GM12878 (cell line): ENCODE results near the gene CDH16.

Experiments used
- CREB1 ChIP-seq: IDR thresholded peaks from 2 replicates; pipeline ENCODE4 v1.6.1; 2012; ENCODE audit warnings: low read depth, mild to moderate bottlenecking, inconsistent platforms
- CTCF ChIP-seq, 3 experiments: IDR thresholded peaks in 2 of 3; conservative IDR thresholded peaks in 1 of 3; 2 replicates each; pipeline ENCODE4 v1.5.1; 2011; ENCODE audit warnings: low read depth in 3 of 3, low read length in 3 of 3, mild to moderate bottlenecking in 3 of 3, control low read depth in 2 of 3, moderate library complexity in 2 of 3, inconsistent platforms in 1 of 3, mixed read lengths in 1 of 3; ENCODE audit not compliant: control insufficient read depth in 2 of 3, insufficient read depth in 1 of 3; ENCODE audit errors: extremely low read depth in 1 of 3
- EZH2 ChIP-seq: IDR thresholded peaks from 2 replicates; pipeline ENCODE4 v1.6.1; 2012; ENCODE audit warnings: low read depth, mild to moderate bottlenecking, control low read depth, inconsistent platforms, low read length, borderline replicate concordance; ENCODE audit not compliant: control insufficient read depth
- HDAC2 ChIP-seq: fragments of 200-600 bp; sonication (generic); IDR thresholded peaks from 2 replicates; pipeline ENCODE4 v1.6.1; 2017
- NR2F1 ChIP-seq: fragments of 450-650 bp; conservative IDR thresholded peaks from 2 replicates; pipeline ENCODE4 v1.6.1; 2017; ENCODE audit warnings: mild to moderate bottlenecking
- NRF1 ChIP-seq: conservative IDR thresholded peaks from 2 replicates; pipeline ENCODE4 v1.6.1; 2011; ENCODE audit warnings: mild to moderate bottlenecking, low read depth, low read length, improper control_type of control experiment
- SMAD1 ChIP-seq: fragments of 450-650 bp; IDR thresholded peaks from 2 replicates; pipeline ENCODE4 v1.6.1; 2018; ENCODE audit warnings: mild to moderate bottlenecking, low read depth; ENCODE audit not compliant: partially characterized antibody
- SMC3 ChIP-seq: IDR thresholded peaks from 2 replicates; pipeline ENCODE4 v1.6.1; 2011; ENCODE audit warnings: low read length, improper control_type of control experiment, borderline replicate concordance
- SP1 ChIP-seq: IDR thresholded peaks from one replicate; pipeline ENCODE4 v1.6.1; 2011; ENCODE audit warnings: low read depth, low read length

GRCh38 chr16:66898207-66898606, 20.5 kb downstream of the CDH16 start:
- no peak for TF ChIP-seq CTCF (IDR thresholded peaks at IDR 0.05 in 2 of 3, conservative IDR thresholded peaks at IDR 0.05 in 1 of 3; ENCODE audit: control insufficient read depth in 2 of 3, extremely low read depth in 1 of 3, insufficient read depth in 1 of 3, low read depth in 3 of 3, low read length in 3 of 3)
- TF ChIP-seq NR2F1: no peak
- TF ChIP-seq SMC3: no peak
- TF ChIP-seq CREB1: no peak
- no peak for TF ChIP-seq EZH2
- no peak for TF ChIP-seq SMAD1
- no peak for TF ChIP-seq SP1
- no peak for TF ChIP-seq HDAC2
- no peak for TF ChIP-seq NRF1
